ENCODE measurements around the gene TRPT1.

Gene TRPT1

DNA sequence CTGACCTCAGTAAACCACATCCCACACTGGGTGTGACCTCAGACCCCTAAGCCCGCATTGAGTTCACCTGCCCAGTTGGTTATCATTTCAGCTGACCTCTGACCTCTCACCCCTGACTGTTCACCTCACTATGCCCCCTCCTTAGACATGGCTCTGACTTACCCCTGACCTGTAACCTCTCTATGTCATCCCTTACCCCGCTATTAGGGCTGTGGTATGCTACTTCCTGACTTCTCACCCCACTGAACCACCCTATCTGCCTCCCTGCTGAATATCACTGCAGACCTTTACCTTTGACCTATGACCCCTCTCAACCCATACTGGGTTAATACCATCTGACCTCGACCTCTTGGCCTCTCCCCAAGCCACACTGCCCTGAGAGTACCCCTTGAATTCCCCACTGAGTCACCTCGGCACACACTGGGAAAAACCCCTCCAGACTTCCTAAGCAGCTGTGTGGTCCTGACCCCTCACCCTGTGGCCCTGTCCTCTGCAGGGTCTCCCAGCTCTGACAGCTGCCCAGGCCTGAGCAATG, 33.6 kb upstream of the TRPT1 start:
- CTCF ChIA-PET: interaction anchor here (2.3 to 15.2 kb wide), 2 partner anchors 11 to 43 kb away, joined by 12 to 224 read pairs; partner anchors contain the start of genes PLCB3 and PPP1R14B
- no peak for DNase-seq (ENCODE audit: low read depth, low spot score)
- TF ChIP-seq, protein P1, sequence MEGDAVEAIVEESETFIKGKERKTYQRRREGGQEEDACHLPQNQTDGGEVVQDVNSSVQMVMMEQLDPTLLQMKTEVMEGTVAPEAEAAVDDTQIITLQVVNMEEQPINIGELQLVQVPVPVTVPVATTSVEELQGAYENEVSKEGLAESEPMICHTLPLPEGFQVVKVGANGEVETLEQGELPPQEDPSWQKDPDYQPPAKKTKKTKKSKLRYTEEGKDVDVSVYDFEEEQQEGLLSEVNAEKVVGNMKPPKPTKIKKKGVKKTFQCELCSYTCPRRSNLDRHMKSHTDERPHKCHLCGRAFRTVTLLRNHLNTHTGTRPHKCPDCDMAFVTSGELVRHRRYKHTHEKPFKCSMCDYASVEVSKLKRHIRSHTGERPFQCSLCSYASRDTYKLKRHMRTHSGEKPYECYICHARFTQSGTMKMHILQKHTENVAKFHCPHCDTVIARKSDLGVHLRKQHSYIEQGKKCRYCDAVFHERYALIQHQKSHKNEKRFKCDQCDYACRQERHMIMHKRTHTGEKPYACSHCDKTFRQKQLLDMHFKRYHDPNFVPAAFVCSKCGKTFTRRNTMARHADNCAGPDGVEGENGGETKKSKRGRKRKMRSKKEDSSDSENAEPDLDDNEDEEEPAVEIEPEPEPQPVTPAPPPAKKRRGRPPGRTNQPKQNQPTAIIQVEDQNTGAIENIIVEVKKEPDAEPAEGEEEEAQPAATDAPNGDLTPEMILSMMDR (IDR thresholded peaks at IDR 0.05; ENCODE audit: insufficient read depth, low read length, missing control alignments): no peak
- POLR2A ChIA-PET: interaction anchor here (2.6 kb wide), 1 partner anchor 8 kb away, joined by 12 read pairs; no protein-coding TSS in a partner anchor
- H3K4me3 ChIP-seq (ENCODE audit: low read depth, low read length): no peak overlapping the region

DNA sequence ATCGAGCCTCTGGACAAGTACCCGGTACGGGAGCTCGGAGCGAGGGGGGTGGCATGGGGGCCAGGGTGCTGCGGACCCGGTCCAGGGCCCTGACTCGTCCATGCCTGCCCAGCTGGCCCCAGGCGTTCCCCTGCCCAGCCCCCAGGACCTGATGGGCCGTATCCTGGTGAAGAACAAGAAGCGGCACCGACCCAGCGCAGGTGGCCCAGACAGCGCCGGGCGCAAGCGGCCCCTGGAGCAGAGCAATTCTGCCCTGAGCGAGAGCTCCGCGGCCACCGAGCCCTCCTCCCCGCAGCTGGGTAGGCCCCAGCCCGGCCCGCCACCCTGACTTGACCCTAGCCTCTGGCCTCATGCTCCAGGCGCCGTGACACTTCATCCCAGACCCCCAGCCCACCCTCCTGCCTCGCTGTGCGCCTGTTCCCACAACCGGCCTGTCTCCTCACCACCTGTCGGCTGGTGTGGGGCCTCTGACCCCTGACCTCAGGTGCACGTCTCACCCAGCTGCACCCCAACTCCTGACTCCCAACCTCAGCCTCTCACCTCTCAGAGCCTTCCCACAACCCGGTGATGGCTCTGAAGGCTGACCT, 33.1 kb upstream of the TRPT1 start:
- TF ChIP-seq, protein P1 (IDR thresholded peaks at IDR 0.05; ENCODE audit: insufficient read depth, low read length, missing control alignments): no peak
- DNase-seq (ENCODE audit: low read depth, low spot score): no peak
- no peak overlapping the region for H3K4me3 ChIP-seq (ENCODE audit: low read depth, low read length)
- POLR2A ChIA-PET: interaction anchor here (1.0 to 2.6 kb wide), 2 partner anchors 9 to 12 kb away, joined by 5 to 12 read pairs; no protein-coding TSS in a partner anchor
- CTCF ChIA-PET: interaction anchor here (0.8 to 15.2 kb wide), 4 partner anchors 9 to 55 kb away, joined by 3 to 224 read pairs (median 9); partner anchors contain the start of genes PLCB3 and PPP1R14B

DNA sequence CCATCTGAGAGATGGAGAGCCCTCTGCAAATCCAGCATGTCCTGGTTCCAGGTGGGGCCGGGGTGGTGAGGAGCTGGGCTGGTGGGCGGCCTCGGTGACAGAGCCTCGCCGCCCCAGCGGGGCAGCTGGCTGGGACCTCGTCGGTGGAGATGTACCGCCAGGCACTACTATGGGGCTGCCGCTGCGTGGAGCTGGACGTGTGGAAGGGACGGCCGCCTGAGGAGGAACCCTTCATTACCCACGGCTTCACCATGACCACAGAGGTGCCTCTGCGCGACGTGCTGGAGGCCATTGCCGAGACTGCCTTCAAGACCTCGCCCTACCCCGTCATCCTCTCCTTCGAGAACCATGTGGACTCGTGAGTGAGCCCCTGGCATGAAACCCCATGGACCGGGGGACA, 32.4 kb upstream of the TRPT1 start:
- TF ChIP-seq, protein P1 (IDR thresholded peaks at IDR 0.05; ENCODE audit: insufficient read depth, low read length, missing control alignments): no peak
- ChIA-PET CTCF (interaction anchor here (0.8 to 15.2 kb wide), 4 partner anchors 10 to 54 kb away, joined by 3 to 224 read pairs (median 9); partner anchors contain the start of genes PLCB3 and PPP1R14B), POLR2A (interaction anchor here (1.0 to 2.6 kb wide), 2 partner anchors 10 to 13 kb away, joined by 5 to 12 read pairs; no protein-coding TSS in a partner anchor)
- DNase-seq (ENCODE audit: low read depth, low spot score): no peak
- no peak overlapping the region for H3K4me3 ChIP-seq (ENCODE audit: low read depth, low read length)

DNA sequence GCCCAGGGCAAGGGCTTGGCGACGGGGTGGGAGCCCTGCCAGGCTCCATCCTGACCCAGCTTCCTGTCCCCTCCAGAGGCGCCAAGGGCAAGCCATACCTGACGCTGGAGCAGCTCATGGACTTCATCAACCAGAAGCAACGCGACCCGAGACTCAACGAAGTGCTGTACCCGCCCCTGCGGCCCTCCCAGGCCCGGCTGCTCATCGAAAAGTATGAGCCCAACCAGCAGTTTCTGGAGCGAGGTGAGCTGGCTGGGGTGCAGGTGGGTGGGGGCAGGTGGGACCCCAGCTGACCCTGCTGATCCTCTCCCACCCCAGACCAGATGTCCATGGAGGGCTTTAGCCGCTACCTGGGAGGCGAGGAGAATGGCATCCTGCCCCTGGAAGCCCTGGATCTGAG, 30.3 kb upstream of the TRPT1 start:
- CTCF ChIA-PET: interaction anchor here (1.0 to 2.2 kb wide), 4 partner anchors 9 to 48 kb away, joined by 3 to 8 read pairs (median 5); partner anchors contain the start of gene PPP1R14B
- H3K4me3 ChIP-seq (ENCODE audit: low read depth, low read length): no peak overlapping the region
- POLR2A ChIA-PET: no interaction called here
- DNase-seq (ENCODE audit: low read depth, low spot score): no peak
- TF ChIP-seq, protein P1 (IDR thresholded peaks at IDR 0.05; ENCODE audit: insufficient read depth, low read length, missing control alignments): no peak

DNA sequence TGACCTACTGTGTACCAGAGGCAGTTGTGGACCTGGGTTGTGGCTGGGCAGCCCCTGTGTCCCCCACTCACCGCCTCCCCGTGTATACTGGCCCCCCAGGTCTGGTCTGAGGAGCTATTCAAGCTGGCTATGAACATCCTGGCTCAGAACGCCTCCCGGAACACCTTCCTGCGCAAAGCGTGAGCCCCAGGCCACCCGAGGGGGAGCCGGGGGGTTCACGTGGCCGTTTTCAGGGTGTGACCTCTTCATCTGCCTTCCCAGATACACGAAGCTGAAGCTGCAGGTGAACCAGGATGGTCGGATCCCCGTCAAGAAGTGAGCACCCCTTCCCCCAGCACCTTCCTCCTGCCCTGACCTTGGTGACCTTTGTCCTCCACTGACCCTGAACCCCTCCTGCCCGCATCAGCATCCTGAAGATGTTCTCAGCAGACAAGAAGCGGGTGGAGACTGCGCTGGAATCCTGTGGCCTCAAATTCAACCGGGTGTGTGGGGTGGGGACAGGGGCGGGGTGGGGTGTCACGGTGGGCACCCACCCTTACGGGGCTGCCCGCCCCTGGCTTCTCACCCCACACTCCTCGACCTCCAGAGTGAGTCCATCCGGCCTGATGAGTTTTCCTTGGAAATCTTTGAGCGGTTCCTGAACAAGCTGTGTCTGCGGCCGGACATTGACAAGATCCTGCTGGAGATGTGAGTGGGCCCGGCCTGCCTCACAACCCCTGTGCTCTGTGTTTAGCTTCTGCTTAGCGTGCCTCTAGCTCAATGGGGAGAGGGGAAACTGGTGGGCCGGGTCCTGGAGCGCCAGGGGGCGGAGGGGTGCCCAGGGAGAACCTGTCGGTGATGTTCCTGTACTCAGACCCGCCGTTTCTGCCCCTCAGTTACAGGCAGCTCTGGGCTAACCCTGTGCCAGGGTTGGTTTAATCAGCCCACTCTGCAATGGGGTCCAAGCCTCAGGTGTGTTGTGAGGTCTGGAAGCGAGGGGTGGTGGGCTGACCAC, 29.4 kb upstream of the TRPT1 start:
- H3K4me3 ChIP-seq (ENCODE audit: low read depth, low read length): no peak overlapping the region
- TF ChIP-seq, protein P1 (IDR thresholded peaks at IDR 0.05; ENCODE audit: insufficient read depth, low read length, missing control alignments): no peak
- DNase-seq (ENCODE audit: low read depth, low spot score): no peak
- ChIA-PET POLR2A (no interaction called here), CTCF (interaction anchor here (1.3 to 2.2 kb wide), 3 partner anchors 8 to 49 kb away, joined by 3 to 8 read pairs (median 7); partner anchors contain the start of gene PPP1R14B)
